ENCODE data around the gene AK8. TPM values are rescaled to one million over a fixed set of nuclear protein-coding genes. Genes with fewer than 3 reads are reported as not detected.

AK8 gene, protein sequence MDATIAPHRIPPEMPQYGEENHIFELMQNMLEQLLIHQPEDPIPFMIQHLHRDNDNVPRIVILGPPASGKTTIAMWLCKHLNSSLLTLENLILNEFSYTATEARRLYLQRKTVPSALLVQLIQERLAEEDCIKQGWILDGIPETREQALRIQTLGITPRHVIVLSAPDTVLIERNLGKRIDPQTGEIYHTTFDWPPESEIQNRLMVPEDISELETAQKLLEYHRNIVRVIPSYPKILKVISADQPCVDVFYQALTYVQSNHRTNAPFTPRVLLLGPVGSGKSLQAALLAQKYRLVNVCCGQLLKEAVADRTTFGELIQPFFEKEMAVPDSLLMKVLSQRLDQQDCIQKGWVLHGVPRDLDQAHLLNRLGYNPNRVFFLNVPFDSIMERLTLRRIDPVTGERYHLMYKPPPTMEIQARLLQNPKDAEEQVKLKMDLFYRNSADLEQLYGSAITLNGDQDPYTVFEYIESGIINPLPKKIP
- 1.4 TPM in 1 of 2 replicates, not detected in the other for total RNA-seq

DNA sequence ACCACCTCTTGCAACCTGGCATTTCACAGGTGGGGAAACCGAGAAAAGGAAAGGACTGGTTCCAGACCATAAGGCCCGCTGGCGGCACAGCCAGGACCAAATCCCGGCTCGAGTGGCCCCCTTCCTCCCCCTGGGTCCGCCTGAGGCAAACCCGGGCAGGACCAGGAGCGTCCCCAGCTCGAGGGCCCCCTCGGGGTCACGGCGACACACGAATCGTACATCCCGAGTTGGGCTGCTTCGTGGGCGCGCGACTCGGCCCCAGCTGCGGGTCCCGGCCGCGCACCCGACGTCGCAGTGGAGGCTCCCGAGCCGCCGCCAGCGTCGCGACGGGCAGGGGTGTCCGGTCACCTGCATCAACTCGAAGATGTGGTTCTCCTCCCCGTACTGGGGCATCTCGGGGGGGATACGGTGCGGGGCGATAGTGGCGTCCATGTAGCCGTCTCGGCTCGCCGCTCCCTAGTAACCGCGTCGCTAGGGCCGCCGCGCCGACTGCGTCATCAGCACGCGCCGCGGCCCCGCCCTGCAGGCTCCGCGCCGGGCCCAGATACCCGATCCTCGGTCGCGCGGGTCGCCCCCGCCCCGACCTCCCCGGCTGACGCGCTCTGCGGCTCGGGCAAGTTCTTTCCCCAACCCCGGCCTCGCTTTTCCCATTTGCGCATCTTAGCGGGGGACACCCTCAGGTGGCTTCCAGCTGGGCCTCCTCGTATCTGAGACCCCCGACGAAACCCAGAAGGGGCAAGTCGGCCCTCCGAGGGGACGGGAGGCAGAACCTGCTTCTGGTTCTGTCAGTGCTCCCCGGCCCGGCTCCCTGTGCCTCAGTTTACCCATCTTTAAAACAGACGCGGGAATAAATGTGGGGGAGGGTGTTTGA is at the start of gene AK8:
TSS of gene AK8 (minus strand) at position 461 of the 871 bp plus-strand sequence. CDS start at position 432, 29 bp downstream.

DNA sequence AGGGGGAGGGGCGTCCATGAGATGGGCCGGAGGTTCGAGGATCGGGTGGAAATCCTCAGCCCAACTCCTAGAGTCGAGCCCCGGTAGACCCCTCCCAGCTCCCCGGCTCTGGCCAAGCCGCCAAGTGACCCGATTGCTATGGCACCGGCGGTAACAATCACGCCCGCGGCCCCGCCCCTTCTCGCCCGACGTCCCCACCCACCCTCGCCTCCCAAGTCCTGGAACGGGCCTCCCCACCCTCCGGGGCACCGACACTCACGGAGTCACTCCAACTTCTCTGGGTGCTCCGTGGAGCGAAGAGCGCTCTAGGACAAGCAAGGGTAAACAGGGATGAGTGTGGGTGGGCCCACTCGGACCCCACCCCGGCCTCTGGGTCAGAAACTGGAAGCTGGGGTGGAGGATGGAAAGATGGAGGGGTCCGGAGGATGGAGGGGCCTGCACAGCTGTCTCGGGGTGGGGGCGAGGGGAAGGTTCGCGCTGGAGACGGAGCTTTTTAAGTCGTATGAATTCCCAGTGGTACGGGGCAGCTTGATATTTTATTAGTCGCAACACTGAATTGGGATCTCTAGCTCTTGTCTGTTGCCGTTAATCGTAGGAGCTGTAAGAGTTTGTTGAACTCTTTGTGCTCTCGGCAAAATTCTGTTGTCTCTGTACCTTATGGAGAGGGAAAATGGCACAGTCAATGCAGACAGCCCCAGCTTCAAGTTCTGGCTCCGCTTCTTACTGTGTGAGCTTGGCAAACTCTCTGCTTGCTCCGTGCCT is 792 bp upstream of the AK8 start, which contains the start of gene SPACA9:
TSS of gene SPACA9 (plus strand) at position 204 of the 762 bp plus-strand sequence. CDS start 5,050 bp downstream, outside the sequence.

Other genes with a start within 250 kb of the AK8 start
- gene DDX31, start 208.3 kb downstream of the AK8 start, total RNA-seq = 7.6 and 13.3 TPM in 2 replicates
- 8.5 and 14.1 TPM in 2 replicates for gene GTF3C4, start 207.8 kb downstream of the AK8 start, total RNA-seq
- gene SPACA9, start 614 bp upstream of the AK8 start, total RNA-seq = 1.5 and 3.4 TPM in 2 replicates
- 21.5 and 26.4 TPM in 2 replicates for gene TSC1, start 66.3 kb upstream of the AK8 start, total RNA-seq
- gene GFI1B, start 100.4 kb upstream of the AK8 start, total RNA-seq = under 0.01 TPM in 1 of 2 replicates, not detected in the other
- 29.6 and 31.8 TPM in 2 replicates for gene GTF3C5, start 152.7 kb upstream of the AK8 start, total RNA-seq
- 0.16 and 0.36 TPM in 2 replicates for gene CEL, start 183.7 kb upstream of the AK8 start, total RNA-seq
- 30.5 and 32.1 TPM in 2 replicates for gene RALGDS, start 243.0 kb upstream of the AK8 start, total RNA-seq